Endodermal cell (in vitro differentiated cells): ENCODE data around the gene FAF1. TPM values are rescaled to one million over a fixed set of nuclear protein-coding genes. Genes with fewer than 3 reads are reported as not detected.

ENCODE experiments used
- DNase-seq: peaks from one replicate; pipeline ENCODE4 v3.0.0-alpha.2; 2017
- H3K27ac ChIP-seq: 2 replicates; pipeline ENCODE4 v1.5.1; 2013; ENCODE audit warnings: mild to moderate bottlenecking, low read depth, low read length, moderate library complexity
- H3K27me3 ChIP-seq: 2 replicates; pipeline ENCODE4 v1.6.1; 2013; ENCODE audit warnings: mild to moderate bottlenecking, low read length, moderate library complexity; ENCODE audit not compliant: insufficient read depth, control insufficient read depth, poor library complexity, severe bottlenecking
- H3K36me3 ChIP-seq: 2 replicates; pipeline ENCODE4 v1.7.0; 2013; ENCODE audit warnings: mild to moderate bottlenecking, low read length, moderate library complexity; ENCODE audit not compliant: control insufficient read depth, insufficient read depth
- H3K4me1 ChIP-seq: one replicate; pipeline ENCODE4 v1.7.0; 2013; ENCODE audit warnings: low read length; ENCODE audit not compliant: control insufficient read depth, insufficient read depth
- H3K4me3 ChIP-seq: 2 replicates; pipeline ENCODE4 v1.5.1; 2013; ENCODE audit warnings: mild to moderate bottlenecking, low read length, moderate library complexity
- H3K9ac ChIP-seq: 2 replicates; pipeline ENCODE4 v1.6.1; 2013; ENCODE audit warnings: mild to moderate bottlenecking, low read length, moderate library complexity; ENCODE audit not compliant: poor library complexity, severe bottlenecking; ENCODE audit errors: extremely low read depth
- H3K9me3 ChIP-seq: 2 replicates; pipeline ENCODE4 v1.6.1; 2013; ENCODE audit warnings: mild to moderate bottlenecking, low read length, moderate library complexity; ENCODE audit not compliant: control insufficient read depth
- H3K27ac Mint-ChIP-seq: 2 replicates; pipeline ENCODE4 v1.8.0; 2020; ENCODE audit warnings: mixed read lengths
- H3K27me3 Mint-ChIP-seq: 2 replicates; pipeline ENCODE4 v1.8.0; 2021; ENCODE audit warnings: mild to moderate bottlenecking, mixed read lengths; ENCODE audit not compliant: insufficient read depth
- H3K36me3 Mint-ChIP-seq: 2 replicates; pipeline ENCODE4 v1.8.0; 2020; ENCODE audit warnings: low read depth, mixed read lengths
- H3K4me1 Mint-ChIP-seq: 2 replicates; pipeline ENCODE4 v1.8.0; 2020; ENCODE audit warnings: mixed read lengths
- H3K4me3 Mint-ChIP-seq: 2 replicates; pipeline ENCODE4 v1.8.0; 2020; ENCODE audit warnings: mild to moderate bottlenecking, moderate library complexity, mixed read lengths
- H3K9me3 Mint-ChIP-seq: 2 replicates; pipeline ENCODE4 v1.8.0; 2020; ENCODE audit warnings: mild to moderate bottlenecking, mixed read lengths
- CTCF ChIP-seq: fragments of 200-600 bp; sonication (generic); conservative IDR thresholded peaks from 2 replicates; pipeline ENCODE4 v1.5.0; 2021; ENCODE audit warnings: antibody characterized with exemption, mild to moderate bottlenecking
- WGBS, 2 experiments: methylation state at CpG; one replicate each; pipeline versions ENCODE4 v1.1.5 to v1.1.7; 2013; ENCODE audit warnings: missing lambda C conversion rate in 2 of 2, mixed read lengths in 1 of 2; ENCODE audit not compliant: insufficient coverage in 1 of 2, insufficient read length in 1 of 2; 5-methylcytosine and 5-hydroxymethylcytosine counted together
- total RNA-seq, 2 donors: library from RNA; stranded (reverse); fragmentation: NEBNext Ultra II Directional in 1 of 2; extraction: Animal tissue kit (Norgen Biotek cat#: 25700) in 1 of 2; gene quantifications; 2 replicates in 1 of 2; 3 replicates in 1 of 2; pipeline ENCODE4 v1.2.1, GENCODE V29; 2021

The FAF1 gene
- total RNA-seq, 2 donors from 2014 or later: 76.4 to 94.4 TPM

GRCh38 chr1:50853325-50853724 lies 106.7 kb downstream of the FAF1 start:
- no peaks in the 10 kb centered on the region for H3K4me1 ChIP-seq
- WGBS, 2 experiments: 84 to 100% methylated on average over 1 to 3 of the region's 3 CpGs
- H3K4me3 Mint-ChIP-seq: no peak overlapping the region
- H3K4me1 Mint-ChIP-seq: no peaks in the 10 kb centered on the region
- no peaks in the 10 kb centered on the region for H3K9me3 Mint-ChIP-seq
- H3K27ac ChIP-seq: no peak overlapping the region
- H3K36me3 Mint-ChIP-seq: peaks cover 4% of the 10 kb centered on the region
- no peak for DNase-seq
- H3K4me3 ChIP-seq: no peak overlapping the region
- no peaks in the 10 kb centered on the region for H3K36me3 ChIP-seq
- peaks cover 4% of the 10 kb centered on the region for H3K9me3 ChIP-seq
- H3K27me3 Mint-ChIP-seq: no peaks in the 10 kb centered on the region
- H3K27ac Mint-ChIP-seq: no peak overlapping the region
- H3K9ac ChIP-seq: no peak overlapping the region
- H3K27me3 ChIP-seq: no peaks in the 10 kb centered on the region
- TF ChIP-seq CTCF: no peak

DNA sequence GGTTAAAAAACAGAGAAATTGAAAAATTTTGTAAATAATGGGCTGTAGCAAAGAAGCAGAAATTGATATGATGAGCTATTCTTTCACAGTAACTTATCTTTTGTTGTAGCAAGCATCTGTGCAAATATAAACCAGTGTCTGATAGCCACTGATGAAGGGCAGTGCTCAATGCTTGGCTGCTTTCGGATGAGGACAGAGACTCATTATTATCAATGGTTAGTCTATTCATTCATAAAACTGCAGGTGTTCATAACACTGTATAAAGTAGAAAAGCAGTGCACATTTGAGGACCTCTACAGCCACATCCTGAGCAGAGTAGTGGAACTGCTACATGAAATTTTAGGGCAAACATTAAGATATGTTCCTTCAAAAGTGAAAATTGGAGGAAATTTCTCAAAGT lies 107.2 kb downstream of the FAF1 start:
- no peak overlapping the region for H3K27ac Mint-ChIP-seq
- 82 to 83% methylated on average over 1 of the region's 1 CpG for WGBS, 2 experiments
- Histone ChIP-seq H3K27ac (no peak overlapping the region), H3K27me3 (no peaks in the 10 kb centered on the region), H3K36me3 (no peaks in the 10 kb centered on the region), H3K9ac (no peak overlapping the region), H3K9me3 (peaks cover 7% of the 10 kb centered on the region), H3K4me1 (no peaks in the 10 kb centered on the region), H3K4me3 (no peak overlapping the region)
- no peak overlapping the region for H3K4me3 Mint-ChIP-seq
- no peaks in the 10 kb centered on the region for H3K9me3 Mint-ChIP-seq
- DNase-seq: no peak
- no peaks in the 10 kb centered on the region for H3K27me3 Mint-ChIP-seq
- peaks cover 4% of the 10 kb centered on the region for H3K36me3 Mint-ChIP-seq
- no peak for TF ChIP-seq CTCF
- no peaks in the 10 kb centered on the region for H3K4me1 Mint-ChIP-seq

GRCh38 chr1:50851466-50851865 lies 108.6 kb downstream of the FAF1 start:
- H3K27me3 Mint-ChIP-seq: no peaks in the 10 kb centered on the region
- Histone ChIP-seq H3K9ac (no peak overlapping the region), H3K36me3 (peaks cover 6% of the 10 kb centered on the region), H3K4me1 (no peaks in the 10 kb centered on the region), H3K9me3 (peaks cover 7% of the 10 kb centered on the region), H3K27me3 (no peaks in the 10 kb centered on the region), H3K27ac (no peak overlapping the region), H3K4me3 (no peak overlapping the region)
- no peaks in the 10 kb centered on the region for H3K4me1 Mint-ChIP-seq
- DNase-seq: no peak
- H3K9me3 Mint-ChIP-seq: peaks cover 4% of the 10 kb centered on the region
- H3K27ac Mint-ChIP-seq: no peak overlapping the region
- H3K36me3 Mint-ChIP-seq: peaks cover 6% of the 10 kb centered on the region
- TF ChIP-seq CTCF: no peak
- WGBS, 2 experiments: 94 to 100% methylated on average over 1 of the region's 1 CpG
- H3K4me3 Mint-ChIP-seq: no peak overlapping the region
